NOMO-1 treated with DMSO at 0.1 percent for 48 hours (cell line): ENCODE measurements around the gene STX7.
A peak's percentile ranks its signal among the peaks of the same experiment; 100 is the strongest.

Experiments used
- DNase-seq: peaks from one replicate; lab custom pipeline; 2025; ENCODE audit not compliant: unreplicated experiment; lab: John Stamatoyannopoulos, UW

STX7 gene

DNA sequence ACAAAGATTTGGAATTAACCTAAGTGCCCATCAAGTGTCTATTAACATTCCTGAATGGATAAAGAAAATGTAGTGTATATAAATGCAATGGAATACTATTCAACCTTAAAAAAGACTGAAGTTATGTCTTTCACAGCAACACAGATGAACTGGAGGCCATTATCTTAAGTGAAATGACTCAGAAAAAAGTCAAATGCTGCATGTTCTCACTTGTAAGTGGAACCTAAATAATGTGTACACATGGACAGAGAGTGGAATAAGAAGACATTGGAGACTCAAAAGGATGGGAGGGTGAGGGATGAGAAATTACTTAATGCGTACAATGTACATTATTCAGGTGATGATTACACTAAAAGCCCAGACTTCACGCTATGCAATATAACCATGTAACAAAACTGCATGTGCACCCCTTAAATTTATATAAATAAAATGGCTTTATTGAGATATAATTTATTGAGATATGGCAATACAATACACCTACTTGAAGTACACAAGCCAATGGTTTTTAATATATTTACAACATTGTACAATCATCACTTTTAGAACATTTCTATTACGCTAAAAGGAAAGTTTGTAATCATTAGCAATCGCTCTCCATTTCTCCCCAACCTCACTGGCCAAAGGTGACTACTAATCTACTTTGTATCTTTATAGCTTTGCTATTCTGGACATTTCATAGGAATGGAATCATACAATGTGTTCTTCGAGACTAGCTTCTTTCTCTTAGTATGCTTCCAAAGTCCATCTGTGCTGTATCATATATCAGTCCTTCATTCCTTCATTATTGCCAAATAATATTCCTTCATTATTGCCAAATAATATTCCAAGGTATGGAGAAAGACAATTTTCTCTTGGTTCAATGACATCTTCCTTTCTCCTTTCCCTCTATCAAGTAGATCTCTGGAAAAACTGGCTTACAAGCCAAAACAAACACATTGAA is 5.8 kb downstream of the STX7 start:
- DNase-seq = no peak

DNA sequence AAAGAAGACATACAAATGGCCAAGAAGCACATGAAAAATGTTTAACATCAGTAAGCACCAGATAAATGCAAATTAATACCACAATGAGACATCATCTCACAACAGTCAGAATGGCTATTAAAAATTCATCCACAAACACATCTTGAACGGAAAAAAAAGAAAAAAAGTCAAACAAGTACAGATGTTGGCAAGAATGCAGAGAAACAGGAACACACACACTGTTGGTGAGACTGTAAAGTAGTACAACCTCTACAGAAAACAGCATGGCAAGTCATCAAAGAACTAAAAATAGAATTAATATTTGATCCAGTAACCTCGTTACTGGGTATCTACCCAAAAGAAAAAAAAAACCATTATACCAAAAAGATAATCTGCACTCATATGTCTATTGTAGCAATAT is 6.5 kb downstream of the STX7 start:
- no peak for DNase-seq

DNA sequence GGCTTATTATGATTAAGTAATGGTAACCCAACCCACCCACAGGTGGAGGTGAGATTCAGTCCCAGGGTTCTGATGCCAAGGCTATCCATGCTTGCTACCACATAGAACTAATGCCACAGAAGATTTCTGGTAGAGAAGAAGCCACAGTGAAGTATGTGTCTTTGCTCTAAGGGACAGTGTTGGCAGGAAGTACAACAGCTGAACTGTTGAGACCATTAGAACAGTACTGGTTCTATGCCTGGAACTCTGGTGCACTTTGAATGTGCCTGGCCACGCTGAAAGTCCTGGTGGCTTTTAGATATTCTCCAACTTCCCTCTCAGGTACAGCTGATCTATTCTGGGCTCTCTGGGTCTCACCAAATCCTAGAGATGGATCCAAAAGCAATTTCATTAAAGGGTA is 7.8 kb downstream of the STX7 start:
- no peak for DNase-seq

DNA sequence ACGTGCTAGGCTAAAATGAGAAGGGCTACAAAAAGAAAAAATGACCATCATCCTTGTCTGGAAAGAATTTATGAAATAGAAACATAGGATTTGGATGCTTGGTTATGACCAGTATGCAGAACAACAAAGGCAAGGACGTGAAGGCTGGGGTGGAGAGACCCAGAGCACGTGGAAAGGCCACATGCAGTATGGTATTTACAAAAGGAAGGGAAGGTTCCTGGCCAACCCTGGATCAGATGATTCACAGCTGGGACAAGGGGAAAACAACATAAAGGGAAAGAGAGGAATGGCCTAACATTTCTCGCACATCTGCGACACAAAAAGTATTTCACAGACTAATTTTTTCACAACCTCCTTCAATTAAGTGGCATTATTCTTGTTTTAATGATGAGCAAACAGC is 8.2 kb downstream of the STX7 start:
- no peak for DNase-seq

DNA sequence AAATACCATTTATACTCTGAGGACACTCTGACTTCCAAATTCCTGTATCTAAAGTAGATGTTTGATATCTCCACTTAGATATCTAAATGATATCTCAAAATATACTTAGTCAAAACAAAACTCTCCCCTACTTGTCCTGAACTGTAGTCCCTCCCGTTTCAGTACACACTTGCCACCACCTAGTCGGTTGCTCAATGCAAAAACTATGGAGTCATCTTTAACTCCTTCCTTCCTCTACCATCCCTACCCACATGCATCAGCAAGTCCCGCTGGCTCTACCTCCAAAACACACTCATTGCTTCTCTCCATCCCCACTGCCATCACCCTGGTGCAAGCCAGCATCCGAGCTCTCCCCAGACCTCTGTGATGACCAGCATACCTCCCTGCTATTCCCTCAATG is 13.2 kb downstream of the STX7 start:
- peak; percentile 45 for DNase-seq

DNA sequence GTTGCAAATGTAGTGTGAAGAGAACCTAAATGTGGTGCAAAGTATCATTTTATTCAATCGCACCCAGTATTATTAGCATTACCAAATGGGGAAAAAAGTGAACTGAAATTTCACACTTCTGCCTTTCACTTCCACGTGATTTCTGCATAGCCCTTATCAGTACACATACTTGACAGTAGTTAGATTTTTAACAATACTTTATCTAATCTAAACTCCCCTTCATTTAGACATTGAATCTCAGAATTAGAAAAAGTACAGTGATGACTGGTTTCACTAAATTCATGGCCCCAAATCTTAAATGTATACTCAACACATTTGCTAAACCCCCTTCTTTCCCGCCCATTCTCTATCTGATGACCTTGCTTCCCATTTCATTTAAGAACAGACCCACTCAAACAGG is 14.3 kb downstream of the STX7 start:
- peak; percentile 48 for DNase-seq

DNA sequence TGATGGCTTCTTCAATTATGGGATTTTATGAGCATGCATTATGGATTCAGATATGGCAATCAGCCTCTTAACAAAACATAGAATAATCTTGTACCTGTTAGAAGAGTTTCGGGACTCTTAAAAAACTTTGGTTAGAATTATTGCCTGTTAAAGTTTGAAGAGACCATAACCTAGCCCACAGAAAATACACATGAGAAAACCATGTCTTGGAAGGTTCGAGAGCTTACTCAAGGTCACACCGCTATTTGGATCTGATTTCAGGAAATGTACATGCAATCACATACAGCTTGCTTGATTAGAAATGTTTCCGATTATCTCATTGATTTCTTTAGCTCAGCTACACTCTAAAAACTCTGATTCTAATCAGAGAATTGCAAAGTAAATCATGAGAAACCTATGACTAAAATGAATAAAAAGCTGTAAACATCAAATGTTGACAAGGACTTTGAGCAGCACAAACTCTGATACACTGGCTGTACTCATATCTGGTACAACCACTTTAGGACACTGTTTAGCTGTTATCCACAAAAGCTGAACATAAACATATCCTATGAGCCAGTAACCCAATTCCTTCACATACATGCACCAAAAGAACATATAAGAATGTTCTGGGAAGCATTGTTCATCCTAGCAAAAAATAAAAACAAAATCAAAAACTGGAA is 16.3 kb downstream of the STX7 start:
- no peak for DNase-seq

DNA sequence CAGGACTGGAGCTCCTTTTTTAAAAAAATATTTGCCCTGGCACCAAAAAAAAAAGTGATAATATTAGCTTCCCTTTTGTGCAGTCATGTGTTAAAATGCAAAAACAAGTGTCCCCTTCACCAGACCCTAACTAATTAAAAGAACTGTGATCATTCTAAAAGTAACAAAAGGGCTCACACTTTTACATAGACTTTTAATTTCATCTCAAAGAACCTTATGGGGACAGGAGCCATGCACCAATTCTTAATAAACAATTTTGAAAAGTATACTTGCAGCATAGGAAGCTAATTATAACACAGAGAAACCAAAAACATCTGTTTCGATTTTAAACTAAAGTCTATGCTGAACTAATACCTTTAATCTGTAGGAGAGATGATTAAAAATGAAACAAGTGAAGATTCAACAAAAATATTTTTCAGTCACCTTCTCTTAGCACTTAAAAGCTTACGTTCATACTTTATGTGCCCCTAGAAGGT is 17.3 kb downstream of the STX7 start:
- no peak for DNase-seq

DNA sequence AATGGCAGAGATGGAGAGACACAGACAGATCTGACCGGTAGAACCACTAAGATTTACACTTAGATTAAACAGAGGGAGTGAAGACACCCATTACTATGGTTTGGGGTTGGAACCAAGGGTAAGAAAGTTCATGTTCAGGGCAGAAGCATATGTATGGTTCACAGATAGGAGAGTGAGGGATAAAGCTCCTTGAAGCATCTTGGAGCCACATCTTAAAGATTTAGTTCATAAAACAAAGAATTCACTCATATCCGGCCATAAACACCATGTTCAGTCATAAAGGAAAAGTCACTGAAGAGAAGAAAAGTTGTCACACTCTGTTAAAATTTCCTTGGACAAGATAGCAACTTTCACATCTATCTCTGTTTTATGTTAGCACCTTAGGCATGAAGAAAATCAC is 18.0 kb downstream of the STX7 start:
- DNase-seq = no peak

DNA sequence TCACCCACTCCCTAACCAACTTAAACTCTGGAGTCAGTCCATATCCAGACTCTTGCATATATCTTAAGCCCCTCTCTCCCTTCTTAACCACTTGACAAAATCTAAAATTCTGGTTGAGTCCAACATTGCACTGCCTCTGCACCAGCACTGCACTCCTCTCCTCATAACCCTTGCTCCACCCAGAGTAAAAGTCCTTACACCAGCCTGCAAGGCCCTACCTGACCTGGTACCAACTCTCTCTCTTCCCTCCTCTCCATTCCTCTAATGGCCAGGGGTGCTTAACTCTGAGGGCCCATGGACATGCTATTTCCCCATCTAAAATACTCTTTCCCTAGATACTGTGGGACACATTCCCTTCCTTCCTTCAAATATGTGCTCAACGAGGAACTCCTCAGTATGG is 21.0 kb downstream of the STX7 start:
- no peak for DNase-seq

DNA sequence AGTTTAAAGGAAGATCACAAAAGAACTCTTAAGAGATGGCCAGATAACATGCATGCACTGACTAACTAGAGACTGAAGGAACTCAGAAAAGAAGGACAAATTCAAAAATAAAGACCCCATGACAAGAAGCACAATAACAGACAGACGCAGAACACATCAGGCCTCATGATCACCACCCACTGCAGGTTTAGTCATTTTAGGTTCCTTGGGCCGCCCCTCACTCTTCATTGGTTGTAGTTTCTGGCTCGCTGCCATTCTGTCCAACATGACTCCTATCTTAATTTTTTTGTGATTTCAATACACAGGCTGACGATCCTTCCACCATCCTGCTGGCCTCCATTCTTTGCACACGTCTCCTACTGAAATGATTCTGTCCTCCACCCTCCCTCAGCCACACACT is 21.6 kb downstream of the STX7 start:
- no peak for DNase-seq

DNA sequence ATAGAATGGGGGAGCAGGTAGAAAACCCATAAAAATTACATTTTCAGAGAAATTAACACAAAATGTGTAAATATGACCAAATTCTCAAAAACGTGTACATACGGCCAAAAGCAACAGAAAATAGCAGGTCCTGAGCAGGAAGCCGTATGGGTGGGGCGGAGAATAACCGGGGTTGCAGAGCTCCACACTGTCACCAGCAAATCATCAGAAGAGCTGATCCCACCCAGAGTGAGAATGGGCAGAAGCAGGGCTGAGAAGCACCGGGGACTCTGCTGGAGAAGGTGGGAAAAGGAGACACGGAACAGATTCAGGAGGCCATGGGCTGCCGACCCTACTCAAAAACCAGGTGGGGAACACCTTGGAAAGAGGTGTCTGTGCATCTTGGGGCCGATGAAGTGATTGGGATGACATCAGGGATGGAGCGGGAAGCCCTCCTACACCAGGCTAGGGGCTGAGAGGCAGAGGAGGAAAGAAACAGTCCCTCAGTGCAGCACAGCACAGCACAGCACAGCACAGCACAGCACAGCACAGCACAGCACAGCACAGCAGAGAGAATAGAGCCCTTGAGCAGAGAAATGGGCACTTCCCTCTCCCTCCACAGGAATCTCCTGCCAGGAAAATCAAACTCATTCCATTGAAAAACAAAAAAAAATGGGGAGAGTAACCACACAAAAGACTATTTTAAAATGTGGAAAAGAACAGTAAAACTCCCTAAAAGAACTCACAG is 22.3 kb downstream of the STX7 start:
- no peak for DNase-seq

DNA sequence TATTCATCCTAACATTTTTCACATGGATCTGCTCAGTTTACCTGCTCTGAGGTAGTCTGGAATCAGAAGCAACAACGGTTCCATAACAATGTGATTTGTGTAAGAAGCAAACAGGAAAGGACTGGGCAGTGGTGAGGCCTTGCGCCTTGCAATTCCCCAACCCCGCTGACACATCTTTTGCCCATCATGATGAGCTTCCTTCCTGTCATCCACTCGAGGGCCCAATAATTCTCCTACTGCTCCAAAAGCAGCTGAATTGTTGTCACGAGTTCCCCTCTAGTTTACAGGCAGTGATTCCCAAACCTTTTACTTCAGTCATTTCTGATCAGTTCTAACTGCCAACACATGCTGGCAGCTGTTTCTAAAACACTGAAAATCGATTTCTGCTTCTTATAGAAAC is 22.9 kb downstream of the STX7 start:
- peak; percentile 2 for DNase-seq

DNA sequence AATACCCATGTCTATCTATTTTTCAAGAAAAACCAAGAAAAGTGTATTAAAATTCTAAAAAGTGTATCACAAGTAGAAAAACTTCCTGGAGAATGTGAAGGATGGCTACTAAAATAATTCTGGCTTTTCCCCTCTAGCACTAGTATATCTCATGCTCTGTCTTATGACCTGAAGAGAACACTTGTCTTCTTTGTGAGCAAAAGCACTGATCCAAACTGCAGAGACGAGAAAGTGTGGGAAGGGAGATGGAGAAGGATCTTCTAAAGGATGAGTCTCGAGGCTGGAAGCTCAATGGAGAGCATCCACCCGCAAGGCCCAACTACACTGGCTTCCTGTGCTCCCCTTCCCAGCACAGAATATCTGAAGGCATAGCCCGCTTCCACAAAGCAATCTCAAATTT is 23.5 kb downstream of the STX7 start:
- no peak for DNase-seq

DNA sequence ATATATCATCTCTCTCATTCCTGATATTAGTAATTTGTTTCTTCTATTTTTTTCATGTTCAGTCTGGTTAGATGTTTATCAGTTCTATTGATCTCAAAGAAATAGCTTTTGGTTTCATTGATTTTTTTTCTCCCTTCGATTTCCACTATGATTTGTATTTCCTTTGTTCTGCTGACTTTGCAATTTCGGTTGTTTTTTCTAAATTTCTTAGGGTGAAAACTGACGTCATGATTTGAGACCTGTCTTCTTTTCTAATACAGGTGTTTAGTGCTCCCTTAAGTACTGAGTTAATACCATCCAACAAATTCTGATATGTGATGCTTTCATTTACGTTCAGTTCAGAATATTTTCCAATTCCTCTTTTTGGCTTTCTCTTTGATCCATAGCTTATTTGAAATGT is 25.2 kb downstream of the STX7 start:
- no peak for DNase-seq

DNA sequence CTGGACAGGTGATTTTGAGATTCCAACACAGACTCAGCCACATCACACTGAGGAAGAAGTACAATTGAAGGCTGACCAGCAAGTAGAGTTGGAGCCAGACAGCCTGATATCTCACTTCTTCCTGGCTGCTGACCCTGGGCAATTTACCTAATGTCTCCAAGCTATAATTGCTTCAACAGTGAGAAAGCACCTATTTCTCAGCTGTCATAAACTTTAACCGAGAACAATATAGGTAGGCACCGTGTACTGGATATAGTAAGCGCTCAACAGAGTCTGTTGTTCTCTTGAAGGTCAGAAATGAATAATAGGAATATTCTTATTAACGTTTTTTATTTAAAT is 28.3 kb downstream of the STX7 start:
- DNase-seq = no peak

DNA sequence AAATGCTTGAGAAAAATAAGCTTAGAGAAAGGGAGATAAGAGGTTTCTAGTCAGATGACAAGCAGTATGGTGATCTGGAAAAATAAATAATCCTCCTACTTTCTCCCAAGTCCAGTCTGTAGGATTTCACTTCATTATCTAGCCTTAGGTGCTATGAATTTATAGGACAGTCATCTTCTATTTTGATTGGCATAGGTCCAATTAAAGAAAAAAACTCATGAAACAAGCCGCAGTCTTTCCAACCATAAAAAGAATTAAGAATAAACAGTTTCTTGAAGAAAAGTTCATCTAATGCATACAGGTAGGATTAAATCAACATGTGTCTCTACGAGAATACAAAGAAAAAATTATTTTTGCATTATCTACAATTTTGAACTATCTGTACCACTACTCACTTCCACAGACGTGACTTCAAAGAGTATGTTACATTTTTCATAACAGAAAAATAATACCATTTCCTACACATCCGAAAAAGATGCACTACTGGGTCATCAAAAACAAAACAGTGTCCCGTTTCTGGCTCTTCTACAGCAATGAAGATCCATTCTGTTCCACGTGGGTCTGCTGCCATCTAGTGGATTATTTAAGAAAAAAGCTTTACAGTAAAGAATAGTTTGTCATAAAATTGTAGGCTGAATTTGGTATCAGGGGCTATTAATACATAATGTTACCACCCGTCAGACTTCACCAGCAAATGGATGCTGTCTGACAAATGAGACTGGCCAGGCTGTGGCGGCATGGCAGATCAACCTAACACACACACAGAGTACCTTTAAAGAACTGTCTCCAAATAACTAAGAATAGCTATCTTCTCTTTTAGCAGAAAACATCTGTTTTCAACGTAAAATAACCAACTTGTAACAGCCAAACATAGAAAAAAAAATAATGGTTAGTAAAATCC is 28.9 kb downstream of the STX7 start:
- DNase-seq = peak; percentile 52

DNA sequence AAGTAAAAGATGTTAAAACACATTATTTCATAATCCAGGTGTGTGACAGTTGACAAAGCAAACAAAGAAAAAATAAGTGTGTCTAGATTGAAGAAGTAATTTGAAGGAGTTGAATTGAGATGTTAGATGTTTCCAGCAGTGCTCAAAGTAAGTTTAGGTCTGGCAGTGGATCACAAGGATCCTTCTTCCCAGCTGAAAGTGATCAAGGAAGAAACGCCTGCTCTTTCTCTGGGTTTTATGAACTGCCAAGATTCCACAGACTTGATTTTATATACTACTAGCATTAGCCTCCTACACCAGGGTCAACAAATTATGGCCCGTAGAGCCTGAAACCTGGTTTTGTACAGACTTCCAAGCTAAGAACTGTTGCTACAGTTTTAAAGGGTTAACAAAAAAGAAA is 30.3 kb downstream of the STX7 start:
- no peak for DNase-seq

DNA sequence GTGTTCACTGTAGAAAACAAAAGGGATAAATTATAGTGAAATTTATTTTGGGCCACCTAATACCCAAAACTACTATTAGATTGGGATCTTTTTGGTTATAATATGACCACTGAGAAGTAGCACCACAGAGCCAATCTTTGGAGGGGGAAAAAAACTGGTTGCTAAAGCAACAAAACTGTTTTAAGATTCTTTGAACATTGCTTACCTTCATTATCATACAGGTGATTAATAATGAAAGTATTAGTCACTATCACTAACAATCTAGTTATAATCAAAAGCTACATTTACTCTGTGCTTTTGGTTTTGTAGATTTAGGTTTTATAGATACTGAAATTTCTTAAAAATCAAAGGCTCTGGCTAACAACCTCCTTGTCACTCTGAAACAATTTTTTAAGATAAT is 31.7 kb downstream of the STX7 start:
- no peak for DNase-seq

DNA sequence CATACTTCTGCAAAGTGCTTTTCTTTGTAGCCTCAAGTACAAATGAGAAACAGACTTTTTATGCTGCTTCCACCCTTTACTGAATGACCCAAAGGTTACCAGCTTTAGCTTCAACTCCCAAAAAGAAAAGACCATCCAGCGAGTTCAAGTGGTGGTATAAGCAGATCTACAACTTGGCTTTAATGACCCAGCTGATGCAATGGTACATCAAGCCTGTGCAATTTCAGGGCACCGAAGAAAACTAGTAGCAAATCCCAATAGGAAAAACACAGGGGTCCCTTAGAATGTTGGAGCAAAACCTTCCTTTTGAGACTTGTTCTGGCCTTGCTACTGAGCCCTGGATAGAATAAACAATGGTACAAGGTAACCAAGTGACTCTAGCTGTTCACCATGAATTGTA is 33.8 kb downstream of the STX7 start:
- no peak for DNase-seq

DNA sequence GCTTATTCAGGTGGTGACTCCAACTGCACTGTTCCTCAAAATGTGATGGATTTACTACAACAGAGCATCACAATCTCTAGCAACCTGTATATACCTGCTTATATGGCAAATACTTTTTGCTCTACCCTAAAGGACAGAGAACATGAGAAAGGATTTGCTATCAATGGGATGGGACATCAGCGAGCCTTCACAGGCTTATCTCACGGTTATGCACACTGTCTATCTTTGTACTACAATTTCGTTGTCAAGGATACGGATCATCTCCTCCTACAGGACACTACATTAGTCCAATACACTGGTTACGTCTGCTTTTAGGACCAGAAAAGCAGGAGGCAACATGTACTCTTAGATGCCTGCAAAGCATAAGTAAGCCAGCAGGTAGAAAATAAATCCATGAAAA is 34.2 kb downstream of the STX7 start:
- DNase-seq = no peak
